ENCODE data around the gene MRPS30. TPM values are rescaled to one million over a fixed set of nuclear protein-coding genes. Genes with fewer than 3 reads are reported as not detected.
"Not testable (repeated sequence)": the region's sequence is repeated elsewhere in the genome, so short reads cannot be mapped to it uniquely, and the experiment has no call there.

The MRPS30 gene
- total RNA-seq, 1 experiment from 2014 or later: 63.9 TPM

DNA sequence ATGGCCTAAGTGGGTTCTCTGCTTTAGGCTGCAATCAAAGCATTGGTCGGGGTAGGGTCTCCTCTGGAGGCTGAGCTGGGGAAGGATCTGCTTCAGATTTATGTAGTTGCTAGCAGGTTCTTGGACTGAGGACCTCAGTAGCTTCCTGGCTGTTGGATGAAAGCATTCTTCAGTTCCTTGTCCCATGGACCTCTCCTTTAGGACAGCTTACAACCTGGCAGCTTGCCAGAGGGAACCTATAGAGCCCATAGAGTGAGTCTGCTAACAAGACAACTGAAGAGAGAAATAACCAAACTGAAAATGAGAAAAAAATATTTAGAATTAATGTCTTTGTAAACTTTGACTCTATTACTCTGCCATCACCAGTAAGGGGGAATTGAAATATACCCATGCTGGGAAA, 12.4 kb downstream of the MRPS30 start:
- DNase-seq (ENCODE audit: low spot score): peak; percentile 5
- peaks cover 8% of the 10 kb centered on the region for H3K4me1 ChIP-seq (ENCODE audit: insufficient read depth, low read length, poor library complexity, severe bottlenecking)
- POLR2A ChIA-PET (ENCODE audit: low non-redundant PET): no interaction called here
- TF ChIP-seq EZH2 (IDR thresholded peaks at IDR 0.05; ENCODE audit: borderline replicate concordance, low read depth, low read length, poor library complexity, severe bottlenecking): no peak
- TF ChIP-seq, protein P1, sequence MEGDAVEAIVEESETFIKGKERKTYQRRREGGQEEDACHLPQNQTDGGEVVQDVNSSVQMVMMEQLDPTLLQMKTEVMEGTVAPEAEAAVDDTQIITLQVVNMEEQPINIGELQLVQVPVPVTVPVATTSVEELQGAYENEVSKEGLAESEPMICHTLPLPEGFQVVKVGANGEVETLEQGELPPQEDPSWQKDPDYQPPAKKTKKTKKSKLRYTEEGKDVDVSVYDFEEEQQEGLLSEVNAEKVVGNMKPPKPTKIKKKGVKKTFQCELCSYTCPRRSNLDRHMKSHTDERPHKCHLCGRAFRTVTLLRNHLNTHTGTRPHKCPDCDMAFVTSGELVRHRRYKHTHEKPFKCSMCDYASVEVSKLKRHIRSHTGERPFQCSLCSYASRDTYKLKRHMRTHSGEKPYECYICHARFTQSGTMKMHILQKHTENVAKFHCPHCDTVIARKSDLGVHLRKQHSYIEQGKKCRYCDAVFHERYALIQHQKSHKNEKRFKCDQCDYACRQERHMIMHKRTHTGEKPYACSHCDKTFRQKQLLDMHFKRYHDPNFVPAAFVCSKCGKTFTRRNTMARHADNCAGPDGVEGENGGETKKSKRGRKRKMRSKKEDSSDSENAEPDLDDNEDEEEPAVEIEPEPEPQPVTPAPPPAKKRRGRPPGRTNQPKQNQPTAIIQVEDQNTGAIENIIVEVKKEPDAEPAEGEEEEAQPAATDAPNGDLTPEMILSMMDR (conservative IDR thresholded peaks at IDR 0.05; ENCODE audit: low read depth, low read length): no peak
- no peaks in the 10 kb centered on the region for H3K9me3 ChIP-seq (ENCODE audit: low read depth, low read length, poor library complexity, severe bottlenecking)
- intact Hi-C loops (cut with micrococcal nuclease; ENCODE audit: unreplicated experiment): loop anchor here (10.0 kb wide), 1 partner anchor 584 kb away; no protein-coding TSS in a partner anchor
- BruUV-seq (replicated peaks): no TSS peak
- peaks cover 22% of the 10 kb centered on the region for H3K36me3 ChIP-seq (ENCODE audit: insufficient read depth, low read length, poor library complexity, severe bottlenecking)
- no peak overlapping the region for H3K27ac ChIP-seq (ENCODE audit: low read depth, low read length, poor library complexity, severe bottlenecking)
- CTCF ChIA-PET: no interaction called here
- no peaks in the 10 kb centered on the region for H3K27me3 ChIP-seq (replicated peaks; ENCODE audit: insufficient read depth, low read depth, low read length, poor library complexity)
- H3K4me3 ChIP-seq (ENCODE audit: low read depth, low read length, poor library complexity, severe bottlenecking): no peak overlapping the region

DNA sequence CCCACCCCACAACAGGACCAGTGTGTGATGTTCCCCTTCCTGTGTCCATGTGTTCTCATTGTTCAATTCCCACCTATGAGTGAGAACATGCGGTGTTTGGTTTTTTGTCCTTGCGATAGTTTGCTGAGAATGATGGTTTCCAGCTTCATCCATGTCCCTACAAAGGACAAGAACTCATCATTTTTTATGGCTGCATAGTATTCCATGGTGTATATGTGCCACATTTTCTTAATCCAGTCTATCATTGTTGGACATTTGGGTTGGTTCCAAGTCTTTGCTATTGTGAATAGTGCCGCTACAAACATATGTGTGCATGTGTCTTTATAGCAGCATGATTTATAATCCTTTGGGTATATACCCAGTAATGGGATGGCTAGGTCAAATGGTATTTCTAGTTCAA, 15.9 kb downstream of the MRPS30 start:
- H3K4me1 ChIP-seq (ENCODE audit: insufficient read depth, low read length, poor library complexity, severe bottlenecking): peaks cover 16% of the 10 kb centered on the region
- BruUV-seq (replicated peaks); H3K27me3 ChIP-seq (replicated peaks; ENCODE audit: insufficient read depth, low read depth, low read length, poor library complexity); H3K9me3 ChIP-seq (ENCODE audit: low read depth, low read length, poor library complexity, severe bottlenecking); DNase-seq (ENCODE audit: low spot score); H3K36me3 ChIP-seq (ENCODE audit: insufficient read depth, low read length, poor library complexity, severe bottlenecking); H3K4me3 ChIP-seq (ENCODE audit: low read depth, low read length, poor library complexity, severe bottlenecking); H3K27ac ChIP-seq (ENCODE audit: low read depth, low read length, poor library complexity, severe bottlenecking); POLR2A ChIA-PET (ENCODE audit: low non-redundant PET); CTCF ChIA-PET: not testable (repeated sequence)
- intact Hi-C loops (cut with micrococcal nuclease; ENCODE audit: unreplicated experiment): loop anchor here (10.0 kb wide), 1 partner anchor 580 kb away; no protein-coding TSS in a partner anchor

DNA sequence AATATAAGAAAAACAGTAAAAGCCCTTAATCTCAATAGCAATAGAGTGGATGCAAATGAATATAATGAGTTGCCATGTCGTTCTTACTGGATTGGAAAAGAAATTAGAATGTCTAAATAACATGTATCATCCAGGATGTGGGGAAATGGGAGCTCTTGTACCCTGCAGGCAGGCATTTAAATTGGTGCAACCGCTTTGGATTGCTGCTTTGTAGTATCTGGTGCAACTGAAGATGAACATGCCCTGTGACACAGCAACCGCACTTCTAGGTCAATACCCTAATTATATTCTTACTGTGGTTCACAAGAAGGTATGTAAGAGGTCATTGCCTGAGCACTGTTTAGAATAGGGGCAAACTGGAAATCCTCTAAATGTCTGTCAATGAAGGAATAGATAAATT, 18.9 kb downstream of the MRPS30 start:
- ChIA-PET POLR2A (ENCODE audit: low non-redundant PET) (no interaction called here), CTCF (no interaction called here)
- H3K4me1 ChIP-seq (ENCODE audit: insufficient read depth, low read length, poor library complexity, severe bottlenecking): peaks cover 16% of the 10 kb centered on the region
- BruUV-seq (replicated peaks): no TSS peak
- no peak overlapping the region for H3K4me3 ChIP-seq (ENCODE audit: low read depth, low read length, poor library complexity, severe bottlenecking)
- no peak for DNase-seq (ENCODE audit: low spot score)
- no peaks in the 10 kb centered on the region for H3K9me3 ChIP-seq (ENCODE audit: low read depth, low read length, poor library complexity, severe bottlenecking)
- H3K27ac ChIP-seq (ENCODE audit: low read depth, low read length, poor library complexity, severe bottlenecking): no peak overlapping the region
- intact Hi-C loops (cut with micrococcal nuclease; ENCODE audit: unreplicated experiment): loop anchor here (10.0 kb wide), 1 partner anchor 577 kb away; no protein-coding TSS in a partner anchor
- no peaks in the 10 kb centered on the region for H3K36me3 ChIP-seq (ENCODE audit: insufficient read depth, low read length, poor library complexity, severe bottlenecking)
- H3K27me3 ChIP-seq (replicated peaks; ENCODE audit: insufficient read depth, low read depth, low read length, poor library complexity): no peaks in the 10 kb centered on the region
- TF ChIP-seq, protein P1 (conservative IDR thresholded peaks at IDR 0.05; ENCODE audit: low read depth, low read length): no peak
- TF ChIP-seq EZH2 (IDR thresholded peaks at IDR 0.05; ENCODE audit: borderline replicate concordance, low read depth, low read length, poor library complexity, severe bottlenecking): no peak

DNA sequence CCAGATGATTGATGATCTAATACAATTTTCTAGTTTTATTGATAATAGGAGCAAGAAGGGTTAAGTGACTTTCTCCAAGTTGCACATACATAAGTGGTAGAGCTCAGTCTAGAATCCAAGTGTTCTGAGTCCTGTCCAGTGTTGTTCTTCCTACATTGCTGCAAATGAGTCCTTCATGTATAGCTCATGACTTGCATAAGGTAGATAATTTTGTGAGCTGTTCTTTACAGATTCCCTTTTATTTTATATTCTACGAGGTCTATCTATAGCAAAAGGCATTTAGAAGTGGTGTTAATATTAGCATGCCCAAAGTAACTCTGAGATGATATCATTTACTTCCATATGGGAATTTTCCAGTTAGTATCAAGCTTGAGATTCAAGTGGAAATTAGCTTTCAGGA, 20.0 kb downstream of the MRPS30 start:
- POLR2A ChIA-PET (ENCODE audit: low non-redundant PET): no interaction called here
- TF ChIP-seq, protein P1 (conservative IDR thresholded peaks at IDR 0.05; ENCODE audit: low read depth, low read length): no peak
- no peak for TF ChIP-seq EZH2 (IDR thresholded peaks at IDR 0.05; ENCODE audit: borderline replicate concordance, low read depth, low read length, poor library complexity, severe bottlenecking)
- no peak overlapping the region for H3K4me3 ChIP-seq (ENCODE audit: low read depth, low read length, poor library complexity, severe bottlenecking)
- no peak for DNase-seq (ENCODE audit: low spot score)
- H3K9me3 ChIP-seq (ENCODE audit: low read depth, low read length, poor library complexity, severe bottlenecking): no peaks in the 10 kb centered on the region
- H3K36me3 ChIP-seq (ENCODE audit: insufficient read depth, low read length, poor library complexity, severe bottlenecking): no peaks in the 10 kb centered on the region
- no peak overlapping the region for H3K27ac ChIP-seq (ENCODE audit: low read depth, low read length, poor library complexity, severe bottlenecking)
- BruUV-seq (replicated peaks): no TSS peak
- peaks cover 9% of the 10 kb centered on the region for H3K4me1 ChIP-seq (ENCODE audit: insufficient read depth, low read length, poor library complexity, severe bottlenecking)
- intact Hi-C loops (cut with micrococcal nuclease; ENCODE audit: unreplicated experiment): loop anchor here (10.0 kb wide), 1 partner anchor 576 kb away; no protein-coding TSS in a partner anchor
- H3K27me3 ChIP-seq (replicated peaks; ENCODE audit: insufficient read depth, low read depth, low read length, poor library complexity): no peaks in the 10 kb centered on the region
- CTCF ChIA-PET: no interaction called here

All from A673 (cell line).